HG02759 (cell line): ENCODE results near the gene GABBR1.
A peak's percentile ranks its signal among the peaks of the same experiment; 100 is the strongest.
"Not testable (repeated sequence)": the region's sequence is repeated elsewhere in the genome, so short reads cannot be mapped to it uniquely, and the experiment has no call there.

Experiments
- ATAC-seq: cut with Tn5 transposase; IDR thresholded peaks from one replicate; pipeline ENCODE4 v1.9.1; 2021; ENCODE audit warnings: mild to moderate bottlenecking, moderate library complexity; ENCODE audit not compliant: unreplicated experiment

Gene GABBR1

DNA sequence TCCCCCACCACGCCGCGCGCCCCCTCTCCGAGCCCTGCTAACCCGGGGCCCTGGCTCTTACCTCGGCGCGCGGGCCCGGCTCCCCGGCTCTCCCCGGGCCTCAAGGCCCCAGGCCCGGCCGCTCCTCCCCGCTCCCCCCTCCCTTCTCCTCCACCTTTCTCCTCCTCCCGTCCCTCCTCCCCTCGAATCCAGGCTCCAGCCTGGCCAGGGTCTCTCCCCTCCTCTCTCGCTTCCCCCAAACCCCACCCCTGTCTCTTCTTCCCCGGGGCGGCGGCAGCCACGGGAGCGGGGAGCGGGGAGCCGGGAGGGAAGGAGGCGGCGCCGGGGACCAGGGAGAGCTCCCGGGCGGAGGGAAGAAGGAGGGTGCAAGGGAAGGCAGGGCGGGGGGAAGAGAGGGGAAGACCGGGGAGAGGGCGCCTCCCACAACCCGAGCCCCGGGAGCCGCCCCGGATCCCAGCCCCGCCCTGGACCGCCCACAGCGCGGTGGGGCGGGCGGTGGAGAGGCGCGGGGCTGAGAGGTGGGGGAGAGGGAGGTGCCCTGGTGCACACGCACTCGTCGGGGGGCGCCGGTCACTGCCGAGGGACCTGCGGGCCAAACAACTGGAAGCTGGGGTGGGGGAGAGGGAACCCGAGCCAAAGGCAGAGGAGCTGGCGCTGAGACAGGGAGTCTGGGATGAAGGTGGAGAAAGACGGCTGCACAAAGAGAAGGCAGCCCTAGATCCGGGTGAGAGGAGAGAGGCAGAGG is at the start of gene GABBR1:
GABBR1 (minus strand) TSS at position 395 of the 745 bp plus-strand sequence. CDS start 798 bp downstream, outside the sequence.
- ATAC-seq, result peak; percentile 76

DNA sequence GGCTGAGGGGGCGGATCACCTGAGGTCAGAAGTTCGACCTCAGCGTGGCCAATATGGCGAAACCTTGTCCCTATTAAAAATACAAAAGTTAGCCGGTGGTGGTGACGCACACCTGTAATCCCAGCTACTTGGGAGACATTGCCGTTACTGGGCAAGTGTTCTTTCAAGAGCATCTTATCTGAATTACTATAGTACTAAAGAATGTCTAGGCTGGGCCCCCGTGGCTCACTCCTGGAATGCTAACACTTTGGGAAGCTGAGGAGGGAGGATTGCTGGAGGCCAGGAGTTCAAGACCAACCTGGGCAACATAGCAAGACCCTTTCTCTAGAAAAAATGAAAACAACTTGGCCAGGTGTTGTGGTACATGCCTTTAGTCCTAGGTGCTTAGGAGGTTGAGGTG is 48.8 kb upstream of the GABBR1 start:
- no peak for ATAC-seq

DNA sequence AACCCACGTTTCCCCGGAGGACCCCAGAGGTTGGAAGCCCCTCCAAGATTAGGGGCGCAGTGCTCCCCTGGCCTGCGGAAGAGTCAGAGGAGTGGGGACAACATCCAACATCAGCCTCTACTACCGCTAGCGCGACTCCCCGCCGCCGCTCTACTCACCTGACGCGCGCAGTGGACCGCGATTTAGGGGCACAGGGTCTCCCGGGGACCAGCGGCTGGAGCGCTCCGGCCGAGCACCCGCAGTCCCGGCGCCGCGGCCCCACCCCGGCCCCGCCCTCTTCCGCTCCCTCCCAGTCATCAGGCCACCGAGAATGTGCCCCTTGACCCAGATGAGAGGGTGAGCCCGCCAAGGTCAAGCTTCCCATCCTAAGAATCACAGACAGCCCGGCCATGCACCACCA is 47.9 kb upstream of the GABBR1 start, which contains the start of gene ZFP57:
ZFP57 (minus strand) TSS at position 249 of the 400 bp plus-strand sequence. CDS start 4,149 bp downstream, outside the sequence.
- no peak for ATAC-seq

DNA sequence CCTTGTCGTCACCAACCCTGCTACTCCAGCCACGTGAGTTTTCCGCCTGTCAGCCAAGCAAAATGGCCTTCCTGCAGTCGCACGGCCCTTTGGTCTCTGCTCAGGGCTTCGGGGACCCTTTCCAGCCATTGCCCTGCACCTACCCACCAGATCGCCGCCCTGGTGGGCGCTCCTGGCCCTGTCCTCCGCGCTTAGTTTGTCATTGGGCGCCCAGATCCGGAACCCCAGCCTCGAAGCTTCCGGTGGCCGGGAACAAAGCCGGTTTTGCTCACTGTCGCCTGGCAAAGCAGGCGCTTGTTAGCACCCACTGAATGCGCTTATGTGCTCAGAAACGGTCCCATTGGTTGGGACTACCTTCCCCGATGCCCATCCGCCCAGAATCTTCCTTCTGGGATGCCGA is 47.4 kb upstream of the GABBR1 start:
- no peak for ATAC-seq

DNA sequence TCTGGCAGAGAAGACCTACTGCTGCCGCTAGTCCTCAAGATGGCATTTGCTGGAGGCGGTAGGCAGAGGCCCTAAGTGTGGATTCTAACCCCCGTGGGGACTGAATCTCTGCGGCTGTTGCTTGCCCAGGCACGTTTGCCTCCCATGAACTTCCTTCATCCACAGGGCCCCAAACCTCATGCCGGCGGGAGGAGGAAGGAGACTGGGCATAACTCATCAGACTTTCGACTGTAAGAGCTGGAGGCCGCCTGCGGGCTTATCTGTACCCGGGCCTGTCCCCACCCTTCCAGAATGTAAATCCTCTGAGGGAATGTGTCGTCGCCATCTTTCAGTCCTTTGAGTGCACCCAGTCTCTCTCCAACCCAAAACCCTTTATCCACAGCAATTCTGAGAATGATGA is 47.0 kb upstream of the GABBR1 start:
- no peak for ATAC-seq

DNA sequence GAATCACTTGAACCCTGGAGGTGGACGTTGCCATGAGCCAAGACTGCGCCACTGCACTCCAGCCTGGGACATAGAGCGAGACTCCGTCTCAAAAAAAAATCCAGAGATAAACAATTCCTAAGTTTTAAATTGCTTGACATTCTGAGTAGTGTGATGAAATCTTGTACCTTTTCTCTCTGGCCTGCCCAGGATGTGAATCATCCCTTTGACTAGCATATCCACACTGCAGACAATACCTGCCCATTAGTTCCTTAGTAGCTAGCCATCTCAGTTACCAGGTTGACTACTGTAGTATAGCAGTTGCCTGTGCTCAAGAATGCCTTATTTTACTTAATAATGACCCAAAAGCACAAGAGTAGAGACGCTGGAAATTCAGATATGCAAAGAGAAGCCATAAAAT is 45.1 kb upstream of the GABBR1 start:
- no peak for ATAC-seq

DNA sequence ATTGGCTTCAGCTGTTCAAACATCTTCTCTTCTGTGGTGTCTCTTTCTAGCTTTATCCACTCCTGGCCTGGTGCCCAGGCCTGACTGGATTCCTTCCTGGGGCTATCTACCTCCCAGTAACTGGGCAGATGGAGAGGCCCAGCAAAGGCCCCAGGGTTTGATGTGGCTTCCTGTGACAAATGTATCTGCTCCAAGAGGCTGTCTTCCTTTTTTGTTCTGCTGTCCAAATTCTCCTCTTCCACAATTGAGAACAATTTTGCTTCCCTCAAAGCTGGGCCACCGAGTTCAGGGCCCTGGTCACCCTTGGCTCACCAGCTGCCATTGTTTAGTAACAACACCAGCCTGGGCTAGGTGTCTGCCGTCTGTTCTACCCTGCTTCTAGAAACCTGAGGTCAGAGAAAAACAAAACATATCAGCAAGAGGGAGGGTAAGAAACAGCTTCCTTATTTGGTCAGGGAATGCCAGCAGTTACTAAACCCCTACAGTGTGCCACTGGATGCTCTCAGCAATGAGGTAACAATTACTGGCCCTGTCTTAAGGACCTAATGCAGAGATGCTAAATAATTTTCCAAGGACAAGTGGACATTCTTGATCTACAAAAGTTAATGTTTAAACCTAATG is 44.1 kb upstream of the GABBR1 start:
- no peak for ATAC-seq

DNA sequence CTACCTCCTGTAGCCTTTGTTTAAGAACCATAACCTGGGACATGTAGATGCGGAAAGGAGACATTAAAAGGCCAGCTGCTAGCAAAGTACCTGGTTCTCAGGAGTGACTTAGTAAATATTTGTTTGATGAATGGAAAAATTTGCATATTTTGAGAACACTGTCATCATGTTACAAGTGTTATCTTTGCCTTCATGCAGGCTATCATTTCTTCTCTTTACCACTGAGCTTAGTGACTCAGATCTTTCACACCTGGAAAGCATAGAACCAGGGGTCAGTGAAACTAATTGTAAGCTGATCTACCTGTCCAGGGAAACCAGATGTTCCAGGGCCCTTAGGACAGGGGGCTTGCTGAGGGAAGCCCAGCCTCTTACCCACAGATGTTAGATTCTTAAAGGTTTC is 42.6 kb upstream of the GABBR1 start:
- ATAC-seq, result no peak

DNA sequence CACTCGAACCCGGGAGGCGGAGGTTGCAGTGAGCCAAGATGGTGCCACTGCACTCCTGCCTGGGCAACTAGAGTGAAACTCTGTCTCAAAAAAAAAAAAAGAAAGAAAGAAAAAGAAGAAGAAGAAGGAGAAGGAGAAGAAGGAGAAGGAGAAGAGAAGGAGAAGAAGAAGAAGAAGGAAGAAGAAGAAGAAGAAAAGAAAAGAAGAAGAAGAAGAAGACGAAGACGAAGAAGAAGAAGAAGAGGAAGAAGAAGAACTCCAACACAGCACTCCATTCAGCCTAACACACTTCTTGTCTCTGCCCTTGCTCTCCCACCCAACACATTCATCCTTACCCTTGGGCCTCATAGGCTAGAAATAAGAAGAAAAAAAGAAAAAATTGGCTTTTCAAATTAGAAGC is 41.0 kb upstream of the GABBR1 start:
- ATAC-seq, result no peak

DNA sequence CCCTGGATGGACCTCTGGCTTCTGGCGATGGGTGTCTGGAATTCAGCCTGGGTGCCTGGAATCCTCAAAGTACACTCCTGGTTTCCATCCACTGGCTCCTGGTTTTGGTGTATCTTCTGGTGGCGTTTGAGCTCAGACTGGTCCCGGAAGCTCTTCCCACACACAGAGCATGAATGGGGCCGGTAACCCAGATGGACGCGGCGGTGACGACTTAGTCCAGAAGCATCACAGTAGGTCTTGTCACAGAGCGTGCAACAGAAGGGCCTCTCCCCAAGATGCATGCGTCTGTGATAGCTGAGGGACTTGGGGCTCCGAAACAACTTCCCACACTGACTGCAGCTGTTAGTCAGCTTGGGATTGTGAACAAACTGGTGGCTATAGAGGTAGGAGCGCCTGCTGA is 40.2 kb upstream of the GABBR1 start:
- ATAC-seq, result no peak

DNA sequence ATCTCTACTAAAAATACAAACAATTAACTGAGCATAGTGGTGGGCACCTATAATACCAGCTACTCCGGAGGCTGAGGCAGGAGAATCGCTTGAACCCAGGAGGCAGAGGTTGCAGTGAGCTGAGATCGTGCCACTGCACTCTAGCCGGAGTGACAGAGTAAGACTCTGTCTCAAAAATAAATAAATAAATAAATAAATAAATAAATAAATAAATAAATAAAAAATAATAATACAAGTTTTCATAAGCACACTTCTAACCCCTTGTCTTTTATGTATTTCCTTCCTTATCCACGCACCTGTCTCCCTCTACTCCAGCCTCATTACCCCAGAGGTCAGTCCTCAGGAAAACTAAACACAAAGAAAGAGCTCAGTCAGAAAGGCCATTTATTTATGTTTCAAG is 39.1 kb upstream of the GABBR1 start:
- not testable (repeated sequence) for ATAC-seq

DNA sequence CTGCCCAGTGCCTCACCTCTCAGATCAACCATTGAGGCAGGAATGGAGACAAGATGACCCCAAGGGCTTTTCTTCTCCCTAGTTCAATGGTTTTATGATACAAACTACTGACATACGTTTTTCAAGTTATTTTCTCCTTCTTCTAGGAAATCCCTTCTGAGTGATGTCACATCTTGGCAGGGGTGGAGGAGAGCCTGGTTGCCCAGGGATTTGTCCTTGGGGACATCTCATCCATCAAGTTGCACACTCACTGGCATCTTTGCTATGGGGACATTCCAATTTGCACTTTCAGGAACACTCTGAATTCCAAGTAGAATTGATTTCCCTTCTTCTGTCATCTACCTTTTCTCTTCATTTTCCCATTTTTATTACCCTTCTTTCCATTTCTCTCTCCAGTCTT is 38.0 kb upstream of the GABBR1 start:
- ATAC-seq, result no peak

DNA sequence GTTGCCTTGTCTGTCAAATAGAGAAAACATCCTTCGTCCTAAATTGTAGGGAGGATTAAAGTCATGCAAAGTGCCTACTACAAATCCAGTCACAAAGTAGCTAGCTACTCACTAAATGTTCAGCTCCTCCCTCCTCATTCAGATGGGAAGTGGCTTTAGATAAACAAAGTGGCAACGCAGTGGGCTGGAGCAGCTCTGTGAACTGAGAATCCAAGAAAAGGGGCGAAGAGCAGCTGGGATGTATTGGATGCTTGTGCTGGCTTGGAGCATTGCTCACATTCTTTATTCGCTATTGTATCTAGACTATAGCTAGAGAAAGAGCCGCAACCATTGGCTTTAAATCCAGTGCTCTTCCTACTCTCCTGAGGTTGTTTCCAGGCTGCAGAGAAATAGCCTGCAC is 34.2 kb upstream of the GABBR1 start:
- ATAC-seq, result no peak

DNA sequence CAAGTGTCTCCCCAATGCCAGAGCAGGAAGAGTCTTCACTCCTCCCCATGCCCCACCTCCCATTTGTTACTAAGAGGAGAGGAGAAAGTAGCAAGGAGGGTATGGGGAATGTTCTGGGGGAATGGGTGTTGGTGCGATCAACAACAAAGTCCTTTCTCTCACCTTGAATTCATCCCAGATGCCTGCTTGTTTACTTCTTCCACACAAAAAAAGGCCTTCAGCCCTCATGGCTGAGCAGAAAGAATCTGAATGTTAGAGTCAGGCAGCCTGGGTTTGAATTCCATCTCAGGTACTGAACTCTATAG is 33.8 kb upstream of the GABBR1 start:
- no peak for ATAC-seq

DNA sequence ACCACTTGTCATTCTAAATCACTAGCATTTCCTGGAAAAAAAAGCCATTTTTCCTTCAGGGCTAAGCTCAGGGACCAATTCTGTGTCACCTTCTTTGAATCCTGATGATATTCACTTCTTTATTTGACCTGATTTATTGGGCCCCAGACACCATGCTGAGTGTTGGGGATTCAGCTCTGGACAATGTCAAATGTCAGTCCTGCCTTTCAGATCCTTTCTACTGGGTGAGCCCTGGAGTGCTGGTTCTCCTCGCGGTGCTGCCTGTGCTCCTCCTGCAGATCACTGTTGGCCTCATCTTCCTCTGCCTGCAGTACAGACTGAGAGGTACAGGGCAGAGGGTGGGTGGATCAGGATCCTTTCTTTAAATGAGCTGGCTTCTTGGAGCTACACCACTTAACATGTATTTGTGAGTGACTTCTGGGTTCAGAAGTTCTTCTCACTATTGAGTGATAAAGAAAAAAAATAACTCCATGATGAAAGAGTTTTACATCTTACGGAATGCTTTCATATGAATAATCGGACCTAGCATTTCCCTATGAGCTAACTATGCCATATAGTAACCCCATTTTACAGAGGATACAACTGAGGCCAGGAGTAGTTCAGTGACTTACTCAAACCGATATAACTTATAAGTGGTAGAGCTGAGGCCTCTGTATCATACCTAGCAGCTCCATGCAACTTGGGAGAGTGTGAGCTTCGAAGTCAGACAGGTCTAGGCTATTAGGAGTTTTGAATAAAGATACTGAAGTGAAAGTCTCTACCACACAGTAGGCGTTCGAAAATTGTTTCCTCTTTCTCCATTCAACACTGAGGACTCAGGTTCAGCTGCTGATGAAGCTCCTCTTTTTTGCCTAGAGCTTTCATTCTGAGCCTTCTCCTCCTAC is 33.2 kb upstream of the GABBR1 start:
- no peak for ATAC-seq

DNA sequence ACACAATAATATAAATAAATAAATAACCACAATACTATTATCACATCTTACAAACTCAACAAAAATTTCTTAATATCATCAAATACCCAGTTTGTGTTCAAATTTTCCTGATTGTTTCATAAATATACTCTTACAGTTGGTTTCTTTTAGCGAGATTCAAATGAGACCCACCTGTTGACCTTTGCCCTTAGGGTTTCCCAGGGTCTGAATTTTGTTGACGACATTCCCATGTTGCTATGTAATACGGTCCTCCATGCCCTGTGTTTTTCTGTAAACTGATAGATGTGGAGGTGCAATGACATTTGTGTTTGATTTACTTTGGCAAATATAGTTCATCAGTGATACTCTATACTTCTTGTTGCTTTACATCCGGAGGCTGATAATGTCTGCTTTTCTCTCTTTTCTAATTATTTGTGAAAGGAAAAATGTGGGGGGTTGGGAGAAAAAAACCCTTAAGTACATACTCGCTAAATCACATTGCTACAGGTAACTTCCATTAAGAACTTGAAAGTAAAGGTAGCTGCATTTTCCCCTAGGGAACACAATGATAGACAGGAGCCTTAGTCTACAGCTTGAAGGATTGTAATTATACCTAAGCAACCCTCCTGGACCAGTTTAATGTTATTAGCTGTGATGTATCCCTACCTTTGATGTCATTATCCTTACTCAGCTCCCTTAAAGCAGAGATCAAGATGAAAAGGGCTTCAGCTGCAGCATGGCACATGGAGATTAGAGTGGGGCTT is 30.5 kb upstream of the GABBR1 start:
- ATAC-seq, result no peak

DNA sequence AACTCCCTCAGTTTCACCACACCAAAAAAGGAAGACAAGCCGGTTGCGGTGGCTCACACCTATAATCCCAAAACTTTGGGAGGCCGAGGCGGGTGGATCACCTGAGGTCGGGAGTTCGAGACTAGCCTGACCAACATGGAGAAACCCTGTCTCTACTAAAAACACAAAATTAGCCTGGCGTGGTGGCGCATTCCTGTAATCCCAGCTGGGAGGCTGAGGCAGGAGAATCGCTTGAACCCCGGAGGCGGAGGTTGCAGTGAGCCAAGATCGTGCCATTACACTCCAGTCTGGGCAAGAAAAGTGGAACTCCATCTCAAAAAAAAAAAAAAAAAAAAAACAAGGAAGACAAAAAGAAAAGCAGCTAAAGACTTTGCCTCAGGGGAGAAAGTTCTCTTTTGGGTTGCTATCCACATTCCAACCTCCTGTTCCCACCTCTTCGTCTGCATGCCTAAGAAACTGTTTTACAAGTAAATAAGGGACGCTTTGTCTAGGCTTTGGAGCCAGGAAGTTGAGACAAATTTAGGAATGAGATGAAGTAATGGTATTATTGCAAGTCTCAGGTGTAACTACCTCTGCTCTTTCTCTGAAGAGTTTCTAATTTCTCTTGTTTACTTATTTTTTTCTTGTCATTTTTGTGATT is 28.6 kb upstream of the GABBR1 start:
- not testable (repeated sequence) for ATAC-seq

DNA sequence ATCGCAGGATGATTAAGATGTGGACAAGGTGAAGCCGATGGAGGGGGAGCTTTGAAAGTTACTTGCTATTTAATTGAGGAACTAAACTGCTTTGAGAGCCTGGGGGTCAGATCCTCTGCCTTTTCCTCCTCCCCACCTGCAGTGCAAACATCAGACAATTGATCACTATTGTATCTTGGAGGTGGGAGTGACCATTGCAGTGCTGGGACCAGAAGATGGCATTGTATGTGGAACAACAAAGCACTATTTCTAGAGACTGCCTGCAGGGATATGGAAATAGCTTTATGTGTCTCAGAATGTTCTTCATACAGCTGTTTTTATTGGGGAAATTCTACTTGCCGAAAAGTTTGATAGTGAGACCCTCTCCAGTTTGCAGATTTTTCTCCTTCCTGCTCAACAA is 28.1 kb upstream of the GABBR1 start:
- no peak for ATAC-seq

DNA sequence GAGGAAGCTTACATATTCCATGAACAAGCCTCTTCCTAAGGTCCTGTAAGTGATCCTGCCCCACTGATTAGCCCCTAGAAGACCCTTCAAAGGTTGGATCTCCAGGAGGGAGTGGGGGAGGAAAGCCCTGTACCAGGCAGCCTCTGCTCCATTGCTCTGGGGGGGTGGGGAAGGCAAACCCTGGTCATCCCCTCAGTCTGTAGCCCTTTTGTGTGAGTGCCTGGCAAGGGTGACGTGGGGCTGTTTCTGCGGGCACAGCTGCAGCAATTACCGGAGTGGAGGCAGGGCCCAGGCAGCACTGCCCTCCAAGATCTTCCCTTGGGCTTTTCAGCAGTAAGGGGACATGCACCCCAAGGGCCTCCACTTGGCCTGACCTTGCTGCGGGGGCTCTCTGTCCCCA is 23.8 kb upstream of the GABBR1 start, which contains the start of gene MOG:
MOG (plus strand) TSS at position 295 of the 400 bp plus-strand sequence. CDS start 118 bp downstream, outside the sequence.
- no peak for ATAC-seq

DNA sequence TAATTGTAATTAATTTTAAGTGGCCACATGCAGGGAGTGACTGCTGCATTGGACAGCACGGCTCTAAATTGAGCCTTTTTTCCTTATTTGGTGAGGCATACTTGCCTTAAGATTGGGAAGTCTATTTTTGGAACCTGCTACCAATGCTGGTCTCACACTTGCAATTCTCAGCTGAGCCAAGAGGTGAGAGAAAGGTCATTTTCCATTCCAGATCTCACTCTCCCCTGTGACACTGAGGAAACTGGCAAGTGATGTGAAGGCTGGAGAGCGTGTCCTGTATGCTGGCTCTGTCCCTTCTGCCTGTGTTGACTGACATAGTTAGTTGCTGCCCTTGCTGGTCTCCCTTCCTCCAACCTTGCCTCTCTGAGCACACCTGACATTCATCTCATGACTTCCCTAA is 23.2 kb upstream of the GABBR1 start:
- ATAC-seq, result no peak
